Fibroblast of mammary gland (primary cell): ENCODE measurements around the gene PRKG1.

Experiments
- DNase-seq: peaks from one replicate; pipeline ENCODE4 v3.0.0-alpha.2; 2010; ENCODE audit warnings: low read depth
- H3K4me3 ChIP-seq: 2 replicates; pipeline ENCODE4 v1.5.1; 2011; ENCODE audit warnings: low read depth, mild to moderate bottlenecking, low read length, moderate library complexity; ENCODE audit not compliant: control insufficient read depth
- CTCF ChIP-seq: conservative IDR thresholded peaks from 2 replicates; pipeline ENCODE4 v1.5.1; 2011; ENCODE audit warnings: low read depth, low read length, inconsistent platforms; ENCODE audit not compliant: control insufficient read depth, insufficient read depth

Gene PRKG1

DNA sequence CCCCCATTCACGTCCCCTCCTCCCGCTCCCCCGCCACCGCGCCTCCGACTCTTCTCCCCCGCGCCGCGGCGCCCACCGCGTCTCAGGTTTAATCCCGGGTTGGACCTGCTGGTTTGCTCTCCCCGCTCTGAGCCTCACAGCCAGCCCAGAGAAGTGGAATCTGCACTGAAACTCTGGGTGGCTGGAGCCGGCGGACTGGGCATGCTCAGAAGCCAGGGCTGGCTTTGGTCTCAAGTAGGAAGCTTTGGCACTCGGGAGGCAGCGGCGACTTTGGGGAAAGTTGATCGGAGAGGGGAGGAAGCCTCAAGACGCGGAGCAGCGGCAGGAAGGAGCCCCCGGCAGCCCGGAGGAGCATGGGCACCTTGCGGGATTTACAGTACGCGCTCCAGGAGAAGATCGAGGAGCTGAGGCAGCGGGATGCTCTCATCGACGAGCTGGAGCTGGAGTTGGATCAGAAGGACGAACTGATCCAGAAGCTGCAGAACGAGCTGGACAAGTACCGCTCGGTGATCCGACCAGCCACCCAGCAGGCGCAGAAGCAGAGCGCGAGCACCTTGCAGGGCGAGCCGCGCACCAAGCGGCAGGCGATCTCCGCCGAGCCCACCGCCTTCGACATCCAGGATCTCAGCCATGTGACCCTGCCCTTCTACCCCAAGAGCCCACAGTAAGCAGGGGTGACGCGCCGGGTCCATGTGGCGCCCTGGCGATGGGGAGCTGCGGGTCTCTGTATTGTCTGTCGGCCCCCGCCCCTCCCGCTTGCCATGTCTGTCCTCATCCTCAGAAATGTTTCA, at the start of gene PRKG1:
PRKG1 (plus strand) TSS at position 250 of the 791 bp plus-strand sequence.
- no peak for TF ChIP-seq CTCF
- peak within 1 kb of the TSS; percentile 65 for H3K4me3 ChIP-seq
- DNase-seq, result peak; percentile 73

DNA sequence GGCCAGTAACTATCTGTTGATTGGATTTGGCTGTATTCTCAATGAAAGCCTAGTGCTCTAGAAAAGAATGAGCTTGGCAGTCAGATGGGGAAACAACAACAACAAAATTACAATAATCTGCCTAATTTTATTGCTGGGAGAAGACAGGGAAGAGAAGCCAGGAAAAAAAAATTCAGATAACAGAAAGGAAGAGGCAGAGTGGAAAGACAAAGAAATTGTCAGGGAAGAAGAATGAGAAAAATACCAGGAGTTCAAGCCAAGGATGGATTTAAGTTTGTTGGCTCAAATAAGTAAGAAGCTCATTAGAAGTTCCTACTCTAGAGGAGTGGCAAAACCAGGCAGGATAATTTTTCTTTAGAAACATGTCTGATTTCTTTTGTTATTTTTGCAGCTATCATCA, 45.9 kb upstream of the PRKG1 start:
- TF ChIP-seq CTCF, result no peak
- DNase-seq, result no peak

GRCh38 chr10:51029172-51029641, 45.1 kb upstream of the PRKG1 start:
- no peak for TF ChIP-seq CTCF
- DNase-seq, result peak; percentile 49
- no peak overlapping the region for H3K4me3 ChIP-seq

More for the DNA sequence above, 45.9 kb upstream of the PRKG1 start:
- no peak overlapping the region for H3K4me3 ChIP-seq

- no peak overlapping the region for H3K4me3 ChIP-seq
- no peak for TF ChIP-seq CTCF
- DNase-seq, result peak; percentile 28
Observed at GRCh38 chr10:51030480-51030879, 43.8 kb upstream of the PRKG1 start.

DNA sequence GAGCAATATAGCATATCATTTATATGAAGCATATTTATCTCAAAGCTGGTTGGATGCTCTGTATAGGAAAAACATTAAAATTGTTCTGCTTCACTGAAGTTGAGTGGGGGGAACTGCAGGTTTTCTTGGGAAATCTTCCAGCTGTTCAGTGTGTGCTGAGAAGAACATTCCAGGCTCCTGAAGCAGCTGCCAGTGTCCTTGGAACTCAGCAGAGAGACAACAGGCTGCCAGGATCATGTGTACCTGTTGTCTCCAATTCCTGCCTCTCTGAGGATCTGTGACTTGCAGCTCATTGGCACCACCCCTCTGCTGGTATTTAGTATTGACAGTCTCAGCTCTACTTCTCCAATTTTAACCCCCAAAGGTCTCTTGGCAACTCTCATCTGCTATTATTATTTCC, 42.3 kb upstream of the PRKG1 start:
- H3K4me3 ChIP-seq, result no peak overlapping the region
- no peak for DNase-seq
- TF ChIP-seq CTCF, result no peak

DNA sequence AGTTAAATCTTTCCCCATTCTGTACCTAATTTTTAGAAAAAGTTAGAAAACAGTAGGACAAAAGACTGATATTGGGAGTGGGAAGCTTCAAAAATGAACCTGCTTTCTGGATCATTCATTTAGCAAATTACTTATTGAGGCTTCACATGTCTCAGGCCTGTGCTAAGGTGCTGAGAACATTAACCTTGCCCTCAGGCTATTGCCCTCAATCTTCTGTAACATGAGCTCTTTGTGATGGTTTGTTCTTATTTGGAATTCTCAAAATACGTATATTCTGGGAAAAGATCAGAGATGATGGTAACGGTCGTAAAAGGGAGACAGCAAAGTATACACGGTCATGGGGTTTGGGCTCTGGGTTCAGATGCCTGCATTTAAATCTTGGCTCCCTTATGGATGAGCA, 39.5 kb upstream of the PRKG1 start:
- H3K4me3 ChIP-seq, result no peak overlapping the region
- TF ChIP-seq CTCF, result no peak
- no peak for DNase-seq
